Measurements from ENCODE around the gene DBNL. TPM values are rescaled to one million over a fixed set of nuclear protein-coding genes. Genes with fewer than 3 reads are reported as not detected.

Gene DBNL
- total and polyA plus RNA-seq, 2 experiments from 2014 or later = 81.8 to 91.1 TPM

DNA sequence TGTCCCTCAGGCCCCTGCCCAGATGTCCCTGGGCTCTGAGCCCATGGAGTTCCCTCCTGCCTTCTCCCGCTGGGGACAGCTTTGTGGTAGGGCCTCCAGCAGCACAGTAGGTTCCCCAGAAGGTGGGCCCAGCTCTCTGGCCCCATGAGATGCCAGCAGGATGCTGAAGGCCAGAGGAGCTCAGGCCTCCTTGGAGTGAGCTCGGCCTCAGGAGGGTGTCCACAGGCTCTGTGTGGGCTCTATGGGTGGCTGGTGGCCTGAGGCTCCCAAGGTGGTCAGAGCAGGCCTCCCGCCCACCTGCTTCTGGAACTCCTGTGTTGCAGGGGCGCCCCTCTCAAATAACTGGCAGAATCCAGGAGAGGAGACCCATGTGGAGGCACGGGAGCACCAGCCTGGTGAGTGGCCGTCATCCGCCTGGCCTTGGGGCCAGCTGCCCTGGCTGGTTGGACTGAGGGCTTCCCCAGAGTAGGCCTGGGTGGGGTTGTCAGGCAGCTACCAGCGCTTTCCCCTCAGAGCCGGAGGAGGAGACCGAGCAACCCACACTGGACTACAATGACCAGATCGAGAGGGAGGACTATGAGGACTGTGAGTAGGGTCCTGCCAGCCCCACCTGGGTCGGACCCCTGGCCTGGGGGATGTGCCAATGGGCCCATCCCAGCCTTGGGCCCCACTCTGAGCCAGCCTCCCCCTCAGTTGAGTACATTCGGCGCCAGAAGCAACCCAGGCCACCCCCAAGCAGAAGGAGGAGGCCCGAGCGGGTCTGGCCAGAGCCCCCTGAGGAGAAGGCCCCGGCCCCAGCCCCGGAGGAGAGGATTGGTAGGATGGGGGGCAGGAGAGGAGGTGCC is 62.8 kb downstream of the DBNL start:
- Histone ChIP-seq H3K9me2 (replicated peaks; ENCODE audit: insufficient read depth) (no peaks in the 10 kb centered on the region), H3K27ac (no peak overlapping the region), H3K4me2 (no peak overlapping the region), H3K36me3 (replicated peaks; ENCODE audit: insufficient read depth, low read depth) (no peaks in the 10 kb centered on the region), H3K27me3 (peaks cover 8% of the 10 kb centered on the region), H2AFZ (no peak overlapping the region), H3K4me1 (ENCODE audit: insufficient read depth) (peaks cover 14% of the 10 kb centered on the region), H4K20me1 (ENCODE audit: insufficient read depth, poor library complexity, severe bottlenecking) (no peaks in the 10 kb centered on the region), H3K4me3 (no peak overlapping the region), H3K9me3 (ENCODE audit: low read depth) (no peaks in the 10 kb centered on the region), H3K79me2 (peaks cover 5% of the 10 kb centered on the region)
- no peak for DNase-seq (ENCODE audit: low spot score)
- TF ChIP-seq EZH2 (IDR thresholded peaks at IDR 0.05; ENCODE audit: borderline replicate concordance) = no peak
- TF ChIP-seq, protein P1, sequence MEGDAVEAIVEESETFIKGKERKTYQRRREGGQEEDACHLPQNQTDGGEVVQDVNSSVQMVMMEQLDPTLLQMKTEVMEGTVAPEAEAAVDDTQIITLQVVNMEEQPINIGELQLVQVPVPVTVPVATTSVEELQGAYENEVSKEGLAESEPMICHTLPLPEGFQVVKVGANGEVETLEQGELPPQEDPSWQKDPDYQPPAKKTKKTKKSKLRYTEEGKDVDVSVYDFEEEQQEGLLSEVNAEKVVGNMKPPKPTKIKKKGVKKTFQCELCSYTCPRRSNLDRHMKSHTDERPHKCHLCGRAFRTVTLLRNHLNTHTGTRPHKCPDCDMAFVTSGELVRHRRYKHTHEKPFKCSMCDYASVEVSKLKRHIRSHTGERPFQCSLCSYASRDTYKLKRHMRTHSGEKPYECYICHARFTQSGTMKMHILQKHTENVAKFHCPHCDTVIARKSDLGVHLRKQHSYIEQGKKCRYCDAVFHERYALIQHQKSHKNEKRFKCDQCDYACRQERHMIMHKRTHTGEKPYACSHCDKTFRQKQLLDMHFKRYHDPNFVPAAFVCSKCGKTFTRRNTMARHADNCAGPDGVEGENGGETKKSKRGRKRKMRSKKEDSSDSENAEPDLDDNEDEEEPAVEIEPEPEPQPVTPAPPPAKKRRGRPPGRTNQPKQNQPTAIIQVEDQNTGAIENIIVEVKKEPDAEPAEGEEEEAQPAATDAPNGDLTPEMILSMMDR (IDR thresholded peaks at IDR 0.05; ENCODE audit: poor library complexity) = no peak
- no peak for TF ChIP-seq EZH2phosphoT487 (IDR thresholded peaks at IDR 0.05; ENCODE audit: low read depth, severe bottlenecking, unreplicated experiment)
- WGBS (ENCODE audit: low lambda C conversion rate, missing lambda C conversion rate) = 93% methylated on average over 18 of the region's 18 CpGs

DNA sequence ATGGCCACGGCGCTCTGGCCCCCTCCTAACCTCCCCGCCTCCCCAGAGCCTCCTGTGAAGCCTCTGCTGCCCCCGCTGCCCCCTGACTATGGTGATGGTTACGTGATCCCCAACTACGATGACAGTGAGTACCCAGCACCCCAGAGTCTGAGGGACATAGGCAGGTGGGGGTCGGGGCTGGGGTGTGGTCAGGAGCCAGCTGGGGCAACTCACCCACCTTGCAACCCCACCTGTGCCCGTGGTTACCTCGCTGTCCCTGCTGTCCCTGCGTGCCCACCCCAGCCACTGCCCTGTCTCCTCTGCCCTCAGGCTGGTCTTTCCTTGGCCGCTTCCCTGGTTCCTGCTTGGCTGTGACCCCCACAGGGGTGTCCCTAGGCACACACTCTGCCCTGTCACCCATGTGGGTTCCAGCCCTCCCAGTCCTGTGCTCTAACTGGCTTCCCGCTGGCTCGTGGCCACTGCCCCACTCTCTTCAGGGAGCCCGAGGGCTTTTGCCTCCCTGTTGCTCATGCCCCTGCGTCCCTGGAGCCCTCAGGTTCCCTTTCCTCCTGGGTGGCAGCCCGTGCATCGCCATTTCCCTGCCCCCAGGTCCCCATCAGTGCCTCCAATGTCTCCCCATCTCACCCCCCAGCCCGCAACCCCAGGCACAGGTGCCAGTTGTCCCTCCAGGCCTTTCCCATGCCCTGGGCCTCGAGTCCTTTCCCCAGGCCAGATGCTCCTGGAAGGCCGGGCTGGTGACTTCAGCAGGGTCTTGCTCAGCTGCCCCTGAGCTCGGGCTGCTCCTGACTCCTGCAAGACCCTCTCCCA is 63.7 kb downstream of the DBNL start:
- Histone ChIP-seq H3K9me2 (replicated peaks; ENCODE audit: insufficient read depth) (no peaks in the 10 kb centered on the region), H3K9me3 (ENCODE audit: low read depth) (no peaks in the 10 kb centered on the region), H3K27ac (no peak overlapping the region), H3K4me1 (ENCODE audit: insufficient read depth) (peaks cover 14% of the 10 kb centered on the region), H4K20me1 (ENCODE audit: insufficient read depth, poor library complexity, severe bottlenecking) (no peaks in the 10 kb centered on the region), H3K4me2 (no peak overlapping the region), H3K36me3 (replicated peaks; ENCODE audit: insufficient read depth, low read depth) (no peaks in the 10 kb centered on the region), H3K79me2 (peaks cover 5% of the 10 kb centered on the region), H3K4me3 (no peak overlapping the region), H2AFZ (no peak overlapping the region), H3K27me3 (peaks cover 8% of the 10 kb centered on the region)
- WGBS (ENCODE audit: low lambda C conversion rate, missing lambda C conversion rate) = 95% methylated on average over 16 of the region's 21 CpGs
- no peak for DNase-seq (ENCODE audit: low spot score)
- TF ChIP-seq, protein P1 (IDR thresholded peaks at IDR 0.05; ENCODE audit: poor library complexity) = no peak

- H3K9me3 ChIP-seq (ENCODE audit: low read depth) = no peaks in the 10 kb centered on the region
- H2AFZ ChIP-seq = no peak overlapping the region
- TF ChIP-seq EZH2phosphoT487 (IDR thresholded peaks at IDR 0.05; ENCODE audit: low read depth, severe bottlenecking, unreplicated experiment) (no peak), EZH2 (IDR thresholded peaks at IDR 0.05; ENCODE audit: borderline replicate concordance) (no peak)
- TF ChIP-seq, protein P1 (IDR thresholded peaks at IDR 0.05; ENCODE audit: poor library complexity) = no peak
- no peak overlapping the region for H3K27ac ChIP-seq
- H3K36me3 ChIP-seq (replicated peaks; ENCODE audit: insufficient read depth, low read depth) = no peaks in the 10 kb centered on the region
- H3K4me1 ChIP-seq (ENCODE audit: insufficient read depth) = peaks cover 14% of the 10 kb centered on the region
- peaks cover 8% of the 10 kb centered on the region for H3K27me3 ChIP-seq
- no peak for DNase-seq (ENCODE audit: low spot score)
- H3K4me2 ChIP-seq = no peak overlapping the region
- H3K79me2 ChIP-seq = peaks cover 5% of the 10 kb centered on the region
- H3K9me2 ChIP-seq (replicated peaks; ENCODE audit: insufficient read depth) = no peaks in the 10 kb centered on the region
- H4K20me1 ChIP-seq (ENCODE audit: insufficient read depth, poor library complexity, severe bottlenecking) = no peaks in the 10 kb centered on the region
- H3K4me3 ChIP-seq = no peak overlapping the region
- WGBS (ENCODE audit: low lambda C conversion rate, missing lambda C conversion rate) = 88% methylated on average over 18 of the region's 21 CpGs
Observed at GRCh38 chr7:44108768-44109750, 64.6 kb downstream of the DBNL start.
